Measurements from ENCODE around the gene TRIO.

The TRIO gene

DNA sequence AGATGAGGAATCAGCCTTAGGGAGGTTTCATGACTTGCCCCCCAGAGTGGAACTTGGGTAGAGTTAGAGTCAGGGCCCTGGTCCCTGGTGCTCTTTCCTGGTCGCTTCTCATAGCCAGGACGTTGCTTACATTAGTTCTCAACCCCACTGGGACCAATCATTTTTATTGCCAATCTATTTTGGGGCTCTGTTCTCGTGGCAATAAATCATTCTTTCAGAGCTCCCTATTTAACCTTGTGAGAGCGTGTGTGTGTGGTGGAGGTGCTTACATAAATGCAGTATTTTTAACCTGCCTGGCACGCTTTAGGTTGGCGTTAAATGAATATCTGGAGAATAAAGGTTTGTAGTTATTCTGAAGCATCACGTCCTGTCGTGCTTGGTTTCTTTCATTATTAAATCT, 4.1 kb downstream of the TRIO start:
- DNase-seq (ENCODE audit: low read depth, low spot score), result no peak

DNA sequence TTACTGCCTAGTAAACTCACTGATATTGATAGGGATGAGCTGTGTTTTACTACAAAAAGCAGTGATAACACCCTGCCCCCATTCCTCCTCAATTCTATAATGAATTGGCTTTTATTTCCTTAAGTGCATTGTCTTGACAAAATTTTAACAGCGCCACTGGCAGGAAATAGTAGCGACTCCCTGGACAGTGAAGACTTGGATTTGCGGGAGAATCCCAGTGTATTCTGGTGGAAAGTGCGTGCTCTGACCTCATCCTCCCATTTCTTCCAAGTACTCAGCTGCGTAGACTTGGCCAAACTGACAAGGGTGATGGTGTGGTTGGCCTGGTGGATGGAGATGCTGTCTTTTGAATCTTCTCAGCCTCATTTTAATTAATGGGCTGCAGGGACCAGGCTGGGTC, 5.3 kb downstream of the TRIO start:
- DNase-seq (ENCODE audit: low read depth, low spot score), result no peak

DNA sequence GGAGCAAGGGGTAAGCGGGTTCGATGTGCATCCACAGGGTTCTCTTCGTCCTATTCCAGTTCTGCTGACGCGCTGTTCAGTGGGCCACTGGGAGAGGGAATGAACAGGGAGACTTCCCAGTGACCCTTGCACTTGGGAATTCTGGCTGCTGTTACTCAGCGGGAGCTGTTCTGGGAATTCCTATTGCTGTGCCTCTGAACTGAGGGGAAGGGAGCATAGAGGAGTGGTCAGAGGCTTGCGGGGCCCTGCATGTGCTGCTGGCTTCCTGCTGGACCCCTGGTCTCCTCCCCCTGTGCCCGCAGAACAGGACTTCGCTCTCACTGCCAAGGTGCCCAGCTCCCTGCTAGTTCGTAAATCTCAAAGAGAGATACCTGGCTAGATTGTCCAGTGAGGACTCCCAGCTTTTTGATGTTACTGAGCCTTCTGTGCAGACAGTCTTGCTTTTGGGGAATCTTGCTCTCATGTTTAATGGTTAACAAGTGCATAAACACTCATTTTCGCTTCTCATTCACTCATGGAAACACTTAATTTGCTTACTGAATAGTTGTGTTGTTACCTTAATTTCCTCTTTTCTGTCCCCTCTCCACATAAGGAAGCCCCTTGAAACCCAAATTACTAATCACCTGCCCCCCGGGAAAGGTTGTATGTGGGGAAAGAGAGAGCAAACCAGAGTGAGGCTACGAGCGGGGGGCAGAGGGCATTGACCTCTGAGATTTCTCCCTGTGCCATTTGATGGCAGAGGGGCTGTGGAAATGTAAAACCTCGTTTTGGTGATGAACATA, 5.9 kb downstream of the TRIO start:
- no peak for DNase-seq (ENCODE audit: low read depth, low spot score)

DNA sequence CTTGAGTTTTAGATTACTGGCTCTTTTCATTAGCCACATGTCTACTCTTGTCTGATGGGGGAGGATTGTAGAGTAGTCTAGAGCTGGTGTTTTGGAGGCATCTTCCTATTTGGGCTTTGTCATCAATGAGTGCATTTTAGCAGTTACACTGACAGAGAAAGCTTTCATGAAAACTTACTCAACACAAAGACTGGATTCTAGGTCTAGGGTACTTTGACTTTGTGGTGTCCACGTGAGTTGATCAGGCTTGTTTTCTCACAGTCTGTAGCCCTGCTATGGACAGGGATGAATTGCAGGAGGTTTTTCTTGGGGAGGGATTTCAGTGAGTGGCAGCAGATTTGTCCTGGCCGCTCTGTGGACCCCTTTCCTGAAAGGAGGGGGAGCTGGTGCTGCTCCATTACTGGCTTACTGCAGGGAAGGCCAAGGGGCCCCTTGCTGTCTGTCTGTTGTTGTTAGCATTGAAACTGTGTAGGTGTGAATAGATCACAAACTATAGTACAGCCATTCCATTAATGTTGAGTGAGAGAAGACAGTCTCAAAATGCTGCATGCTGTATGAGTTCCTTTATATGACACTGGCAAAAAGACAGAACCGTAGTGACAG, 6.6 kb downstream of the TRIO start:
- DNase-seq (ENCODE audit: low read depth, low spot score), result no peak

DNA sequence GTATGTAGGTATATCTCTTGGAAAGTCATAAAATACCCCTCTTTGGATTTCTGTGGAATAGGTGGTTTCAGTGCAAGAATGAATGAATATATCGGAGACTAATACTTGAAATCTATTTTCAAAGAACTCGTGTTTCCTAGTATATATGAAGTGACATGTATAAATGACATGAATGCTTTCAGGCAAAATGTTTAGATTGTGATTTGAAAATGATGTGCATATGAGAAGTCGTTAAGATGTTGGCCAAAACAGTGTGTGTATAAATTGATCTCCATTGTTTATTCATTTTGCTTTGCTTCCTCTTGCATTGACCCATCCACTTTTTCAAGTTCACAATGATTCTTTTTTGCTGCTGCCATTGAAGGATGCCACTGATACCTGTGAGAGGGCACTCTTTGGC, 8.3 kb downstream of the TRIO start:
- DNase-seq (ENCODE audit: low read depth, low spot score), result no peak

DNA sequence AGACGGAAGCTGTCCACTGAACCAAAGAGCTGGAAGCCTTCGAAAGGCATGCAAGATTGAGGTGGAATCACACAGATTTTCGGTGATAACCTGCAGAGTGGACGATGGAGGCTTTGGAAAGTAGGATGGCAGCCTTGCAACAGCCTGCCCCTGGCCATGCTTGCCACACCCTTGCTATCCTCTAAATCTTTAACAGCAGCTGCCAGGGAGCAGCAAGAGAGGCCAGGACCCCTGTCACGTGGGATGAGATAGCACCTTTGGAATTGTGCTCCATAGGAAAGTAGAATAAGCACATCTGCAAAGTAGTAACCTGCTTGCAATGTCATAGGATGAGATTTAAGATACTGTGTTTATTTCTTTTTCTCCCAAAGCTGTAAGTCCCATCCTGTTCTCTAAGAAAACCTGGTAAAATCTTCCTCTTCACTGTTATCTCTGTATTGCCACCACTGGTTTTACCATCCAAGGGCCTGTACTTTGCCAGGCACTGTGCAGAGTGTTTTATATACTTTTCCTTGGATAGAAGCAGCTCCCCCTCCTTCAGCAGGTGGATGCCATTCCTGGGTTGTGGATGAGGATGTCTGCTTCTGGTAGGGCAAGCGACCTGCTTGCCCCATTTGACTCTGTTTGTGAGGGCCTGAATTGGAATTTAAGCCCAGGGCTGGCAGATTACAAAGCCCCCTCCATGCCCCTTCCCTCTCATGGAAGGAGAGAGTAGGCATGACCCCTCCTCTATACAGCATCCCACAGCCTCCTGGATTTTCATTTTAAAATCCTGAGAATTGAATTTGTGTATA, 10.1 kb downstream of the TRIO start:
- DNase-seq (ENCODE audit: low read depth, low spot score), result no peak

DNA sequence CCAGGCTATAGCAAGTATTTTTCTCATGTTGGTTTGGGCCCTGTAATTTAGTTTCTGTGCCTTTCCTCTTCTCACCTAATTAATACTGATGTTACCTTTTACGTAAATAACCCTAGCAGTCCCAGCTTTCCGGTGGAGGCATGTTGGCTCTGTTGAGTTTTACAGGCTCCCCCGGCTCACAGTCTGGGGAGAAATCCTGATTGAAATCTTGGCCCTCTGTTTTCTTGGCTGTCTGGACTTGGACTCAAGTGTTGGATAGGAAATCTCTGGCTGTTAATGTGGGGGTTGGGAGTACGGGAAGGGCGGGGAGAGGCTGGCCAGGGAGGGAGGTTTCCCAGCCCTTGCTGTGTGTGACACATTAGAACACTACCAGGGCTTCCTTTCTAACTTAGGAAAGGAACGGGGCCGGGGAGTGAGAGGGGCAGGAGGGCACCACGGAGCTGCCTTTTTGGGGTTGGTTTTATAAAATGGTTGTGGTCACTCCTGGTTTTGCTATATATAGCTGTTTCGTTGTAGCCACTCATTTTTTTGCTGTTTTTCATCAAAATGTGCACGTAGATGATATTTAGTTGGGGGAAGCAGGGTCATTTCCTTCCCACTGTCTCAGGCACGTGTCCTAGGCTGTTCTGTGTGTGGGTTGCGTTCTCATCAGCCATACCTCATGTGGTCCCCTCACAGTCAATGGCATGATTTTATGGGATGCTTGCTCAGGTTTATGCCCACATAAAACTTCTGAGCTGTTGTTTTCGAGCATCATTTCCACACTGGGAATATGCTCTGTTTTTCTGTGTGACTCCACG, 11.0 kb downstream of the TRIO start:
- peak; percentile 55 for DNase-seq (ENCODE audit: low read depth, low spot score)

DNA sequence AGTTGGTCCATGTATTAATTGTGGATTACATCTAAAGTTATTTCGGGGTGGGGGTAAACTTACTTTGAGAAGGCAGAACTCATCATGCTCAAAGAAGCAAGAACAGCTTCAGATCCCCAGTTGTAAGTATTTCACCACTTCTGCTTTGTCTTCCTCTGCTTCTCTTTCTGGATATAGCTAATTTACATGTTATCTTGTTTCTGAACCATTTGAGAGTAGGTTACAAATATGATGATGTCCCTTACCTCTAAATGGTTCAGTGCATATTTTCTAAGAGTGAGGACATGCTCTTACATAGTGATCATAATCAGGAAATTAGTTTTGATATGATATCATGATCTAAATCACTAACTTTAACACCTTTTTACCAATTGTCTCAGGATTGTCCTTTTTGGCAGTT, 11.9 kb downstream of the TRIO start:
- no peak for DNase-seq (ENCODE audit: low read depth, low spot score)

DNA sequence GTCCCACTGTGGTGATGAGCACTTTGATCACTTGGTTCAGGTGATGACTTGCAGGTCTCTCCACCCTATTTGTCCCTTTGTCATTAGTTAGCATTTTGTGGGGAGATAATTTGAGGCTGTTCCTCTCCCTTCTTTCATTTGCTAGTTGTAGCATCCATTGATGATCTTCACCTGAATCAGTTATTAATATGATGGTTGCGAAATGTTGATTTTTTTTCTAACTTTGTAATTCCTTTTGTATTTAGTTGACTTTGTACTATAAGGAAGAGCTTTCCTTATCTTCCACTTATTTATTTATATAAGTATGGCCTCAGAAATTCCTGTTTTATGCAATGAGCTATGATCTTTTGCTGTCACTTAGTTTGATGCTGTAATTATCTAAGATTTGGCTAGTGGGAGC, 12.6 kb downstream of the TRIO start:
- DNase-seq (ENCODE audit: low read depth, low spot score), result no peak

DNA sequence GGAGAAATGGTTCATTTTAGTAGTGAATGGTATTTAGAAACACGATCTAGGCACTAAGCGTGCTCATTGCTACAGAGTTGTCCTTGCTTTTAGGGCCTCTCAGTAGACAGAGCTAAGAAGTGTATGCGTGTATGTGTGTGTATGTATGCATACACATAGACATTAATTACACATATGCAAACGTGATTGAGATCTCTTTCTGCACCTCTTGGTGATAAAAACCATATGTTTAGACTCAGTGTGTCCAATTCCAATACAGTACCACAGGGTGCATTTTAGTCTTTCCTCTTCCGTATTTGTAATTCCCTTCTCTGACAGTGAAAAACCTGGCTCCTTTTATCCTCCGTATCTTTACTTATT, 13.1 kb downstream of the TRIO start:
- no peak for DNase-seq (ENCODE audit: low read depth, low spot score)

DNA sequence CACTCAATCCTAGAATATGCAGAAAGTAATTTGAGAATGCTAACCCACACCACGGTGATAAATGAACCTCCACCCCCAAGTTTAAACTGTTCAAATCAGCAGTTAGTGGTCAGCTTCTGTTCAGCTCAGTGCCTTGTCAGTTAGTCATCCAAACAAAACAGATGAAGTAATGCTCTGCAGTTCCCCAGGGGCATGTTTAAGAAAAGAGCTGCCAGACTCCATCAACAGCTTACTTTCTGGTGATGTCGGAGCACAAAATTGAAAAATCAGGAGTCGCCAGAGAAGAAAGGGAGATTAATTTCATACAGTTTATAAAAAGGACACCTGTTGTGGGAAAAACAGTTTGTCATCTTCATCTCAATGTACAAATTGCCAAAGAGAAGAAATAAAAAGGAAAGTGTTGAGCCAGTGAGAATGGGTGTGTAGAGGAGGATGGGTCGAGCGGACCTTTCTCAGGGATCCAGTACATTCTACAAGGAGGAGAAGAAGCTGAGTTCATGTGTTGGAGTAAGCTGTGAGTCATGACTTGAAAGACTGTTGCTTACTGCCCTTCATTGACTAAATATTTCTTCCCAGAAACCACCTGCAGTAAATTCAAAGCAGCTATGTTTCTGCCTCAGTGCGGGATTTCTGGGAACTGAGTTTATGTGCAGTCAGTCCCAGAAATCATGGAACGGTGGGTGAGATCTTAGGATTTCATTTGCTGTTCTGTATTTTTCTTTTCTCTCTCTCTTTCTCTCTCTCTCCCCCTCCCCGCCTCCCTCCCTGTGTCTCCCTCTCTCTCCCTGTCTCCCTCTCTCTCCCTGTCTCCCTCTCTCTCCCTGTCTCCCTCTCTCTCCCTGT, 13.7 kb downstream of the TRIO start:
- DNase-seq (ENCODE audit: low read depth, low spot score), result peak; percentile 80

DNA sequence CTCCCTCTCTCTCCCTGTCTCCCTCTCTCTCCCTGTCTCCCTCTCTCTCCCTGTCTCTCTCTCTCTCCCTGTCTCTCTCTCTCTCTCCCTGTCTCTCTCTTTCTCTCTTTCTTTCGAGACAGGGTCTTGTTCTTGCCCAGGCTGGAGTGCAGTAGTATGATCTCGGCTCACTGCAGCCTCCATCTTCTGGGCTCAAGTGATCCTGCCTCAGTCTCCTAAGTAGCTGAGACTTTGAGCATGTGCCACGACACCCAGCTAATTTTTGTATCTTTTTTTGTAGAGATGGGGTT, 14.3 kb downstream of the TRIO start:
- no peak for DNase-seq (ENCODE audit: low read depth, low spot score)

DNA sequence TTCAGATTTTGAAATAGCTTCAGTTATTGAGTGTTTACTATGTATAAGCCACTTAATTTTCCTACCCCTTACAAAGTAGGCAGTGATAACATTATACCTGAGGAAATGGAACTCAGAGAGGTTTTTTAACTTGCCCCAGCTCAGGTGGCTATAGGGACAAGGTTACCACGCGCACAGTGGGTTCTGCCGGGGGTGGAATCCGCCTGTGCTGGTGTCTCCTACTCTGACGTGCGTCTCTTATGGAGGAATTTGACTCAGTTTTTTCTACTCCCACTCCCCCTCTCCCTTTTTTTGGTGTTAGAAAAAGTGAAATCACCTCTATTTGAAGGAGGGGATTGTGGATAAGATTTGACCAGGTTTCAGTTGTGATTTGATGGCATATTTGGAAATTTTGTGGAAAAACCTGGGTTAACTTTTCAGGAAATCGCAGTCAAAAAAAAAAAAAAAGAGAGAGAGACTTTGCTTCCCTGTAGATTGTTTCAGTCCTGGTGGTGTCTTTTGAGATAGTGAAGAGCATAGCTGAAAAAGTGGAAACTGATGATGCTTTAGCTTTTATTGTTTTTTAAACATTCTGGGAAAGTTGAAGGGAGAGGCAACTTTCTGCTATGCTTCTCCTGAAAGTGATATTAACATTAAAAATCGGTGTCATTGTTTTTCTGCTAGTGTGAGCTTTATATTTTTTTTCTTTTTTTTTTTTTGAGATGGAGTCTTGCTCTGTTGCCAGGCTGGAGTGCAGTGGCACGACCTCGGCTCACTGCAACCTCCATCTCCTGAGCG, 15.9 kb downstream of the TRIO start:
- no peak for DNase-seq (ENCODE audit: low read depth, low spot score)

DNA sequence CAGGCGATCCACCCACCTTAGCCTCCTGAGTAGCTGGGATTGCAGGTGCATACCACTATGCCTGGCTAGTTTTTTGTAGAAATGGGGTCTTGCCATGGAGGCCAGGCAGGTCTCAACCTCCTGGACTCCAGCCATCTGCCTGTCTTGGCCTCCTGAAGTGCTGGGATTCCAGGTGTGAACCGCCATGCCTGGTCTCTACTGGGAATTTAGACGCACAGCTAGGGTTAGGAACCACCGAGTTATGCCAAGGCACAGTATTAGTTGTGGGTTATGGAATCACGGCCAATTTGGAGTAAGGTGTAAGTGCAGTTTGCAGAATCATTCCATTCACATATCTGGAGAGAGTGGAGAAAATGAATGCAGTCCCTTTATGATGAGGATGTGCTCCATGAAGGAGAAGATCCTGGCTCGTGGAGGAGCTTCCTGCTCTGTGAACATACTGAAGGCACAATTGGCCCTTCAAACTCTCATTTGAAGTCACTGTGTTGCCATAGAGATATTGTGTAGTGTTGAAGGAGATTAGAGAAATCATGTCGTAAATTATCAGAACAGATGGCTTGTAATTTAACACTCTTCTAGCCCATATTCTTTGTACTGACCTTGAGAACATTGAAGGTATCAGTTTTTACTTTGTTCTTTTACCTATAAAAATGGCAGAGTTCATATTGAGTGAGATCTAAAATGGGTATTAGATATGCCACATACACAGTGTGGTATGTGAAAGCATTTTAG, 18.8 kb downstream of the TRIO start:
- no peak for DNase-seq (ENCODE audit: low read depth, low spot score)

DNA sequence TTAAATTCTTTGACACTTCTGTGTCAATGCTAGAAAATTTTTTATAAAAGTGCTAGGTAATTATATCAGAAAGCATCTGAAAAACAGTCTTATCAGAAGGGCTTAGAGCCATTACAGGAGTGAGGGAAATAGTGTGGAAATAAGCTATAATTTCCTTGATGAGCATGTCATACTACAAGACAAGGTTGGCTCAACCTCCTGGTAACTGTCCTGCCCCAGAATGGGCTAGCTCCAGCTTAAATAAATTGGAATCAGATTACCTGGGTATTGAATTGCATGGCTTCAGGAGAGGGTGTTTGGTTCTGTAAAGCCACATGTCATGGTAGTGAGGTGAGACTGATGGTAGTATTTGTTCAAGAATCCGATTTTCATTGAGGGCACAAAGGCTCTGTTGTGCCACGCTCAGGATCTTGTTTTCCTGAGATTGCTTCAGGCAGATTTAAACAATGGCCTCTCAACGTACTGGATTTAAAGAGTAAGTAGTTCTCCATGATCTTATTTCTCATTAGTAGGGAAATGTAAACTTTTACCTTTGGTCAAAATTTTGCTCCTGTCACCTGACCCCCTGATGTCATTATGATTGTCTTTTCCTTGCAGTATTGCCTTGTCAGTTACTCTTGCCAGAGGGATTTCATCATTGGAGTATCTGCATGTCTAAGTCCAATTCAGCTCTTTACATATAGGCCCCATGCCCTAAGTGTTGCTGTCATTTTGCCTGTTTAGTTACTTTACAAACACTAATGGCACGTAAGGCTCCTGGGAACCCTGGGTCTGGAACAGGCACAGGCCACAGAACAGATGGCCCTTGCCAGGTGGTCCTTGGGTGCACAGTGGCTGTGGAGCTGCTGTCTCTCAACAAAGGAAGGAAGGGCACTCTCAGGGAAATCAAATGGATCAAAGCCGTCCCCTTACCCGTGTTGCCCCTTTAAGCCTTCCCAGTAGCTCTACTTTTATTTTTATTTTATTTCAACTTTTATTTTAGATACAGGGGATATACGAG, 21.3 kb downstream of the TRIO start:
- no peak for DNase-seq (ENCODE audit: low read depth, low spot score)

DNA sequence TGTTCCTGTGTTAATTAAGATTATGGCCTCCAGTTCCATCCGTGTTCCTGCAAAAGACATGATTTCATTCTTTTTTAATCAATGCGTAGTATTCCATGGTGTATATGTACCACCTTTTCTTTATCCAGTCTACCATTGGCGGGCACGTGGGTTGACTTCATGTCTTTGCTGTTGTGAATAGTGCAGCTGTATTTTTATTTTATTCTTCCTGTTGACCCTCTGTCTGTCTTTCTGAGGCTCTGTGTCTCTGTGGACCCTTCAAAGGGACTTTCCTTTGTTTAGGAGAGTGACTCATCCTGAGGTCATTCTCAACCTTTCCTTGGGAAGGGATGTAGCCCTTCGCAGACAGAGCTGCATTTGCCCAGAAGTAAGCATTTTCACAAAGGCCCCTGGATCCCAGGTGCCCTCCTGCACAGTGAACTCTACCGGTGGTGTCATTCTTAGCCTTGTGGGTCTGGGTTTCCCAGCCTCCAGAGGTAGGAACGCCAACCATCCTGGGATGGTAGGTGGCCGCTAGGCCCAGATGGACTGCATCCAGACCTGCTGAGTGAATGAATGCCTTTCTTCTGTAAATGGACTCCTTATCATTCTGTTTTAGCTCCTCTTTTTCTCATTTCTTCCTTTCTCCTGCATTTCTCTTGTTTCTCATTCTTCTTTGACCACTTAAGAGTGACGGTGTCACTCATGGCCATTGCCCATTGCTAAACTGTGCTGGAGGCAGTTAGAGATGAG, 22.4 kb downstream of the TRIO start:
- no peak for DNase-seq (ENCODE audit: low read depth, low spot score)

DNA sequence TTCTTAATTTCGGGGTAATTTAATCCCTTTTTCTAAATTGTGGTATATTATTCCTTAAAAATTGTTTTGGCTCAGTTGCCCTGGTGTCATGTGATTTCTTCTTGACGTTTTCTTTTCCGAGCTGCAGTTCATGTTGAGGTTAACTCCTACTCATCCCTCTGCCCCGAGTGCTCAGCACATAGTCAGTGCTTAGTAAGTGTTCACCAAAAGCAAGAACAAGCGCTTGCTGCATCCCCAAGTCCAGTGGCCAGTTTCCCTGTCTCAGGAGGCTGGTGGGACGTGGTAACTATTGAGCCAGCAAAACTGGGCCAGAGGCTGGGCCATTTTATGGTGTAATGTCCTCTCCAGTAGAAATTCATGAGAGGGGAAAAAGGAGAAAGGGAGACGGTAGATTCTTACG, 23.3 kb downstream of the TRIO start:
- no peak for DNase-seq (ENCODE audit: low read depth, low spot score)

All from smooth muscle cell of the brain vasculature (primary cell).